CD4-positive, CD25-positive, alpha-beta regulatory T cell (primary cell): ENCODE data around the gene CARD9. TPM values are rescaled to one million over a fixed set of nuclear protein-coding genes. Genes with fewer than 3 reads are reported as not detected.

Source experiments
- ATAC-seq, 2 donors: fragments of 150-1000 bp; cut with Tn5 transposase; one replicate each; pipeline ENCODE4 v1.10.0; 2021; ENCODE audit warnings: low read depth in 2 of 2, moderate number of reproducible peaks in 2 of 2, moderate library complexity in 1 of 2
- DNase-seq, 3 donors: peaks; one replicate each; pipeline versions ENCODE4 v3.0.0 to v3.0.0-alpha.2; 2012 to 2022; ENCODE audit warnings: mixed read lengths in 1 of 3
- H3K27ac ChIP-seq: one replicate; pipeline ENCODE4 v1.7.0; 2013; ENCODE audit warnings: mild to moderate bottlenecking, low read length; ENCODE audit not compliant: insufficient read depth, poor library complexity, severe bottlenecking
- H3K27me3 ChIP-seq: one replicate; pipeline ENCODE4 v1.7.0; 2013; ENCODE audit warnings: low read length; ENCODE audit not compliant: control insufficient read depth, insufficient read depth
- H3K36me3 ChIP-seq: one replicate; pipeline ENCODE4 v1.7.0; 2013; ENCODE audit warnings: mild to moderate bottlenecking, low read length, moderate library complexity; ENCODE audit not compliant: control insufficient read depth, insufficient read depth
- H3K4me1 ChIP-seq: 2 replicates; pipeline ENCODE4 v1.7.0; 2013; ENCODE audit warnings: mild to moderate bottlenecking, low read length; ENCODE audit not compliant: insufficient read depth, control insufficient read depth, poor library complexity, severe bottlenecking
- H3K4me3 ChIP-seq: one replicate; pipeline ENCODE4 v1.7.0; 2013; ENCODE audit warnings: low read depth, mild to moderate bottlenecking, low read length, moderate library complexity
- H3K9me3 ChIP-seq, 2 experiments: 1 replicate in 1 of 2; 2 replicates in 1 of 2; pipeline ENCODE4 v1.7.0; 2013; ENCODE audit warnings: low read length in 2 of 2, mild to moderate bottlenecking in 1 of 2, moderate library complexity in 1 of 2; ENCODE audit not compliant: control insufficient read depth in 2 of 2
- H3K27ac Mint-ChIP-seq, 3 donors: one replicate each; pipeline ENCODE4 v1.8.0; 2020 to 2022; ENCODE audit warnings: mild to moderate bottlenecking in 3 of 3, mixed read lengths in 3 of 3, moderate library complexity in 2 of 3
- H3K27me3 Mint-ChIP-seq: one replicate; pipeline ENCODE4 v1.8.0; 2022; ENCODE audit warnings: mild to moderate bottlenecking, mixed read lengths
- H3K36me3 Mint-ChIP-seq: one replicate; pipeline ENCODE4 v1.8.0; 2020; ENCODE audit warnings: mixed read lengths
- H3K4me1 Mint-ChIP-seq, 4 donors: one replicate each; pipeline ENCODE4 v1.8.0; 2020 to 2022; ENCODE audit warnings: mixed read lengths in 4 of 4, mild to moderate bottlenecking in 1 of 4
- H3K4me3 Mint-ChIP-seq, 4 donors: one replicate each; pipeline ENCODE4 v1.8.0; 2020 to 2022; ENCODE audit warnings: mild to moderate bottlenecking in 4 of 4, mixed read lengths in 4 of 4, moderate library complexity in 3 of 4
- H3K9me3 Mint-ChIP-seq, 7 donors: one replicate each; pipeline ENCODE4 v1.8.0; 2020 to 2022; ENCODE audit warnings: mixed read lengths in 7 of 7, mild to moderate bottlenecking in 3 of 7, moderate library complexity in 2 of 7
- polyA plus RNA-seq, 4 donors: library from polyadenylated mRNA; unstranded; fragments of 300-500 nt; fragmentation: Illumina TruSeq; gene quantifications; one replicate each; pipeline ENCODE4 v1.2.3, GENCODE V29; 2021
- total RNA-seq: library from RNA; stranded (reverse); gene quantifications from one replicate; pipeline ENCODE4 v1.2.3, GENCODE V29; 2022

CARD9 gene
- total and polyA plus RNA-seq, 5 donors from 2014 or later = 0.23 to 0.82 (median 0.35) TPM

- Mint-ChIP-seq H3K4me1 (no peaks in the 10 kb centered on the region), H3K9me3 (peaks cover 0 to 2% (median 0%) of the 10 kb centered on the region in 7 donors), H3K36me3 (no peaks in the 10 kb centered on the region), H3K4me3 (peak overlapping the region in 1 of 4 donors; percentile 73), H3K27ac (no peak overlapping the region), H3K27me3 (no peaks in the 10 kb centered on the region)
- DNase-seq (no peak), ATAC-seq (no peak)
- peaks cover 2 to 8% of the 10 kb centered on the region in 2 experiments for H3K9me3 ChIP-seq
- no peaks in the 10 kb centered on the region for H3K36me3 ChIP-seq
- H3K4me1 ChIP-seq = peaks cover 6% of the 10 kb centered on the region
- H3K27ac ChIP-seq = no peak overlapping the region
- H3K4me3 ChIP-seq = no peak overlapping the region
- no peaks in the 10 kb centered on the region for H3K27me3 ChIP-seq
These were observed 57.2 kb downstream of the CARD9 start for GRCh38 chr9:136316271-136316751.

DNA sequence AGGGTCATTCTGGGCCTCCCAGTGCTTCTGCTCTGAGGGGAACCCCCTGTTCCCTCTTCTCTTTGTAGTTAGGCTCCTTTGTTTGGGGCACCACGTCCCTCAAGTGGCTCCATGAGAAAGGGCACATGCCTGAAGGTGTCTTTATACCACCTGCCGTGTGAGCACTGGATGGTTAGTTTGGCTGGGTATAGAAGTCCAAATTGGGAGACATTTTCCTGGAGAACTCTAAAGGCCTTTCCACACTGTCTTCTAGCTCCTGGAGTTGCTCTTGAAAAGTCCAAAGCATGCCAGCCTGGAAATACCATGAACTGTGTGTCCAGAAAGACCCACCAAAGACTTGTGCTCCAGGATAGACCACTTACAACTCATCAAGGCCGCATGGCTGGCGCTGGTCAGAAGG lies 58.5 kb downstream of the CARD9 start:
- Histone ChIP-seq H3K9me3 (peaks cover 2 to 8% of the 10 kb centered on the region in 2 experiments), H3K4me1 (peaks cover 11% of the 10 kb centered on the region), H3K4me3 (no peak overlapping the region), H3K27ac (no peak overlapping the region), H3K27me3 (no peaks in the 10 kb centered on the region), H3K36me3 (no peaks in the 10 kb centered on the region)
- Mint-ChIP-seq H3K4me3 (no peak overlapping the region), H3K4me1 (no peaks in the 10 kb centered on the region), H3K9me3 (peaks cover 0 to 2% (median 0%) of the 10 kb centered on the region in 7 donors), H3K27me3 (no peaks in the 10 kb centered on the region), H3K27ac (no peak overlapping the region), H3K36me3 (no peaks in the 10 kb centered on the region)
- ATAC-seq (no peak), DNase-seq (no peak)

- Histone ChIP-seq H3K4me3 (no peak overlapping the region), H3K27me3 (no peaks in the 10 kb centered on the region), H3K9me3 (peaks cover 2 to 8% of the 10 kb centered on the region in 2 experiments), H3K36me3 (no peaks in the 10 kb centered on the region), H3K4me1 (peaks cover 11% of the 10 kb centered on the region), H3K27ac (no peak overlapping the region)
- DNase-seq (no peak), ATAC-seq (no peak)
- Mint-ChIP-seq H3K27ac (peak overlapping the region in 1 of 3 donors; percentile 69), H3K4me1 (no peaks in the 10 kb centered on the region), H3K9me3 (peaks cover 0 to 2% (median 0%) of the 10 kb centered on the region in 7 donors), H3K36me3 (no peaks in the 10 kb centered on the region), H3K27me3 (no peaks in the 10 kb centered on the region), H3K4me3 (no peak overlapping the region)
These were observed 59.4 kb downstream of the CARD9 start for GRCh38 chr9:136314056-136314416.

Other genes starting within 250 kb of the CARD9 start
- not detected for gene LHX3, start 168.5 kb downstream of the CARD9 start, total RNA-seq
- not detected for gene LHX3, start 168.5 kb downstream of the CARD9 start, polyA plus RNA-seq
- gene QSOX2, start 127.9 kb downstream of the CARD9 start, total RNA-seq = 16.6 TPM
- under 1 TPM; 0.33 to 0.63 (median 0.41) TPM for gene QSOX2, start 127.9 kb downstream of the CARD9 start, polyA plus RNA-seq
- not detected for gene CCDC187, start 69.6 kb downstream of the CARD9 start, total RNA-seq
- not detected for gene CCDC187, start 69.6 kb downstream of the CARD9 start, polyA plus RNA-seq
- 12.3 TPM for gene GPSM1, start 46.1 kb downstream of the CARD9 start, total RNA-seq
- 1 to 10 TPM in 3 of 4 donors, under 1 TPM in 1; 0.59 to 1.9 (median 1.2) TPM for gene GPSM1, start 46.1 kb downstream of the CARD9 start, polyA plus RNA-seq
- 25.5 TPM for gene DNLZ, start 9.9 kb downstream of the CARD9 start, total RNA-seq
- 10 to 100 TPM; 51.1 to 67.9 (median 61.5) TPM for gene DNLZ, start 9.9 kb downstream of the CARD9 start, polyA plus RNA-seq
- 13.3 TPM for gene SNAPC4, start 26.5 kb upstream of the CARD9 start, total RNA-seq
- 1 to 10 TPM in 2 of 4 donors, under 1 TPM in 2; 0.40 to 1.2 (median 0.96) TPM for gene SNAPC4, start 26.5 kb upstream of the CARD9 start, polyA plus RNA-seq
- 63.2 TPM for gene ENTR1, start 36.9 kb upstream of the CARD9 start, total RNA-seq
- gene ENTR1, start 36.9 kb upstream of the CARD9 start, polyA plus RNA-seq = 1 to 10 TPM; 7.8 to 9.9 (median 9.2) TPM
- 86.2 TPM for gene PMPCA, start 37.0 kb upstream of the CARD9 start, total RNA-seq
- 10 to 100 TPM; 36.5 to 46.5 (median 39.2) TPM for gene PMPCA, start 37.0 kb upstream of the CARD9 start, polyA plus RNA-seq
- 30.3 TPM for gene INPP5E, start 66.2 kb upstream of the CARD9 start, total RNA-seq
- gene INPP5E, start 66.2 kb upstream of the CARD9 start, polyA plus RNA-seq = 1 to 10 TPM; 1.9 to 4.4 (median 2.3) TPM
- 74.4 TPM for gene SEC16A, start 109.4 kb upstream of the CARD9 start, total RNA-seq
- 10 to 100 TPM; 17.7 to 22.7 (median 21.1) TPM for gene SEC16A, start 109.4 kb upstream of the CARD9 start, polyA plus RNA-seq
- 52.3 TPM for gene NOTCH1, start 172.4 kb upstream of the CARD9 start, total RNA-seq
- gene NOTCH1, start 172.4 kb upstream of the CARD9 start, polyA plus RNA-seq = 1 to 10 TPM; 1.2 to 1.7 (median 1.5) TPM